Adrenal gland (tissue), 19 donors: ENCODE results near the gene RUNX3. TPM values are rescaled to one million over a fixed set of nuclear protein-coding genes. Genes with fewer than 3 reads are reported as not detected.
"Not testable (repeated sequence)": the region's sequence is repeated elsewhere in the genome, so short reads cannot be mapped to it uniquely, and the experiment has no call there.

ENCODE experiments used
- DNase-seq, 7 donors: peaks; one replicate each; pipeline ENCODE4 v3.0.0-alpha.2; 2019 to 2020
- H3K27ac ChIP-seq, 5 donors: fragments of 200-600 bp; sonication (generic) in 4 of 5; 1 replicate in 3 of 5; 2 replicates in 2 of 5; pipeline versions ENCODE4 v1.5.1 to v1.8.0; 2016 to 2020; ENCODE audit warnings: mild to moderate bottlenecking in 1 of 5
- H3K27me3 ChIP-seq: fragments of 200-600 bp; 2 replicates; pipeline ENCODE4 v1.8.0; 2021
- H3K36me3 ChIP-seq, 2 donors: fragments of 200-600 bp; replicated peaks in 1 of 2; 1 replicate in 1 of 2; 2 replicates in 1 of 2; pipeline versions ENCODE4 v1.5.1 to v1.8.0; 2018 to 2022
- H3K4me1 ChIP-seq, 2 donors: fragments of 200-600 bp; replicated peaks in 1 of 2; 1 replicate in 1 of 2; 2 replicates in 1 of 2; pipeline versions ENCODE4 v1.5.1 to v1.8.0; 2018 to 2021
- H3K4me3 ChIP-seq, 4 donors: fragments of 200-600 bp; sonication (generic) in 3 of 4; one replicate each; pipeline ENCODE4 v1.5.1; 2016 to 2018
- H3K9me3 ChIP-seq, 3 donors: fragments of 200-600 bp; sonication (generic) in 1 of 3; replicated peaks in 1 of 3; 1 replicate in 2 of 3; 2 replicates in 1 of 3; pipeline versions ENCODE4 v1.5.1 to v1.8.0; 2016 to 2021
- POLR2A ChIP-seq, 2 donors: fragments of 450-650 bp; IDR thresholded peaks; one replicate each; pipeline ENCODE4 v1.6.1; 2017; ENCODE audit warnings: antibody characterized with exemption in 2 of 2, mild to moderate bottlenecking in 2 of 2, moderate library complexity in 1 of 2
- WGBS, 4 donors: extraction: QIAGEN DNeasy Blood & Tissue Kit in 2 of 4; methylation state at CpG; one replicate each; pipeline versions ENCODE4 v1.1.5 to v1.1.7; 2013 to 2017; 5-methylcytosine and 5-hydroxymethylcytosine counted together
- intact Hi-C, 2 donors: fragments of 100-400 bp; cut with DNase I; formaldehyde crosslinking; loops; one replicate each; pipeline versions ENCODE4 v1.14.1 to v1.15.0; 2022 to 2023
- long read RNA-seq, 10 donors: library from polyadenylated mRNA in 3 of 10; unstranded in 2 of 10; stranded (forward) in 1 of 10; transcript quantifications; one replicate each; pipeline ENCODE4 v2.0.0 and lab custom pipeline, GENCODE V29; 2021 to 2026
- polyA plus RNA-seq, 3 donors: library from polyadenylated mRNA; stranded (reverse); fragments of 200-250 nt in 2 of 3; fragments of 350-450 nt in 1 of 3; fragmentation: Illumina TruSeq in 1 of 3; extraction: RNeasy Lipid Tissue Mini Kit (QIAGEN cat#74804) in 1 of 3; gene quantifications; one replicate each; pipeline ENCODE4 v1.2.3, GENCODE V29; 2013 to 2014
- total RNA-seq, 9 donors: library from RNA; depleted of rRNA in 4 of 9; stranded (reverse); fragments of >200 nt in 4 of 9; fragments of 120-200 nt in 1 of 9; fragmentation: NEBNext Ultra II Directional in 1 of 9; extraction: Animal tissue kit (Norgen Biotek cat#: 25700) in 1 of 9; gene quantifications; one replicate each; pipeline versions ENCODE4 v1.1.0 to v1.2.4, GENCODE V29; 2013 to 2023
- TF ChIP-seq, protein P1 (sequence below), 6 experiments: fragments of 450-650 bp in 4 of 6; fragments of 200-600 bp in 2 of 6; sonication (generic) in 1 of 6; IDR thresholded peaks; 1 replicate in 5 of 6; 2 replicates in 1 of 6; pipeline versions ENCODE4 v1.5.1 to v1.8.0; 2016 to 2021; ENCODE audit warnings: antibody characterized with exemption in 6 of 6, mild to moderate bottlenecking in 2 of 6, moderate library complexity in 1 of 6
- donor health status: healthy with polysubstance abuse.
- donor health status: Bipolar disorder and iron deficiency.
- donor health status: DM: yes; HTN: yes; CAD: no.
- donor health status: DM: no; HTN: no; CAD: no.
- donor health status: DM: no; HTN: no; CAD: no.
- donor health status: DM: yes; HTN: yes; CAD: no.

Gene RUNX3
- total RNA-seq (1 to 10 TPM in 7 of 9 donors, under 1 TPM in 2; 0.06 to 7.5 (median 3.3) TPM), polyA plus RNA-seq (1 to 10 TPM in 1 of 3 donors, under 1 TPM in 2; 0.73 to 1.0 (median 0.94) TPM)
- long read RNA-seq, donor 1, result 0 reads
- long read RNA-seq, donor 2, result 0 reads
- long read RNA-seq, donor 3, result 0 reads
- long read RNA-seq, donor 4, partial matches to known transcripts, result 0 of 2 reads
- long read RNA-seq, donor 4, other reads (novel, unspliced or antisense), result 2 of 2 reads
- long read RNA-seq, donor 5, partial matches to known transcripts, result 0 of 4 reads
- long read RNA-seq, donor 5, other reads (novel, unspliced or antisense), result 0 of 4 reads
- long read RNA-seq, donor 6, result 0 reads
- long read RNA-seq, donor 7, result 0 reads
- long read RNA-seq, donor 8, result 0 reads
- long read RNA-seq, donor 9, result 0 reads
- long read RNA-seq, donor 10, result 0 reads

DNA sequence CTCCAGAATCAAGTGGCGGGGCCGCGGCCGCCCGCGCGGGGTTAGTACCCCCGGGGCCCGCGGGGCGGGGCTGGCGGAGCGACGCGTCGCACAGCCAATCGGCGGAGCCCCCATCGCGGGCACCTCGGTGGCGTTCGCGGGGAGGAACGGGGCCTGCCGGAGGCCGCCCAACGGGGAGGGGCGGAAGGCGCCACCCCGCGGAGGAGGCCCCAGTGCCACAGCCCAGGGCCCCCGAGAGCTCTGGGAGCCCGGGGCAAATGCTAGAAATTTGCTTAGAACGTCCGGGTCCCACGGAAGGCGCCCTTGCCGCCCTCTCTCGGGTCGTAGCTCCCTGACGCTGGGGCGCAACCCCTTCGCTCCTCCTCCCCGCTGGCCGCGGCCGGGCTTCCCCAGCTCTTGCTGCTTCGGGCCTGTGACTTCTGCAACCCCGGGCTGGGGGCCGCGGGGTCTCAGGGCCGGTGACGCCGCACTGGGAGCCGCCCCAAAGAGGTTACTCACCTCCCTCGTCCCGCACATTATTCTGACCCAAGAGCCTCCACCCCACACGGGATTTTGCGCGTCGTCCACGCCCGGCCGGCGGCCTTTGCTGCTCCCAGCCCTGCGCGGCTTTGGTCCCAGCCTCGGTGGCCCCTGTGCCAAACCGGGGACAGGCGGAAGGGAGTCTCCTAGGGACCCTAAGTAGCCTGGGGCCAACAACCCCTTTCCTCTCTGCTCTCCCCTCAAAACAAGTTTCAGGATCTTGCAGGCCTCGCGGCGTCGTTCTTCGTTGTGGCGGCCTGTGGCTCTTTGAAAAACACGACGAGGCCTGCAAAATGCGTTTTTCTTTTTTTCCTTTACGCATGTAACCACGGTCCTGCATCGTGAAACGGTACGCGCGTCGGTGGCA lies at the start of gene RUNX3:
RUNX3 (minus strand) TSS at position 17 of the 886 bp plus-strand sequence. CDS start 408 bp downstream, outside the sequence.
- Histone ChIP-seq H3K27ac (peak within 1 kb of the TSS in 3 of 5 donors; percentile 22 to 71 (median 57)), H3K9me3 (no peaks in the 10 kb centered on the region), H3K36me3 (no peaks in the 10 kb centered on the region), H3K27me3 (peaks cover 81% of the 10 kb centered on the region), H3K4me3 (peak within 1 kb of the TSS in 1 of 4 donors; percentile 43), H3K4me1 (peaks cover 6 to 19% of the 10 kb centered on the region in 2 donors)
- intact Hi-C loops, result loop anchor here (5.0 to 10.0 kb wide), 2 partner anchors 104 to 172 kb away; no protein-coding TSS in a partner anchor
- WGBS, 4 donors, result 9 to 35% (median 14%) methylated on average over 20 to 88 of the region's 88 CpGs
- TF ChIP-seq, protein P1, sequence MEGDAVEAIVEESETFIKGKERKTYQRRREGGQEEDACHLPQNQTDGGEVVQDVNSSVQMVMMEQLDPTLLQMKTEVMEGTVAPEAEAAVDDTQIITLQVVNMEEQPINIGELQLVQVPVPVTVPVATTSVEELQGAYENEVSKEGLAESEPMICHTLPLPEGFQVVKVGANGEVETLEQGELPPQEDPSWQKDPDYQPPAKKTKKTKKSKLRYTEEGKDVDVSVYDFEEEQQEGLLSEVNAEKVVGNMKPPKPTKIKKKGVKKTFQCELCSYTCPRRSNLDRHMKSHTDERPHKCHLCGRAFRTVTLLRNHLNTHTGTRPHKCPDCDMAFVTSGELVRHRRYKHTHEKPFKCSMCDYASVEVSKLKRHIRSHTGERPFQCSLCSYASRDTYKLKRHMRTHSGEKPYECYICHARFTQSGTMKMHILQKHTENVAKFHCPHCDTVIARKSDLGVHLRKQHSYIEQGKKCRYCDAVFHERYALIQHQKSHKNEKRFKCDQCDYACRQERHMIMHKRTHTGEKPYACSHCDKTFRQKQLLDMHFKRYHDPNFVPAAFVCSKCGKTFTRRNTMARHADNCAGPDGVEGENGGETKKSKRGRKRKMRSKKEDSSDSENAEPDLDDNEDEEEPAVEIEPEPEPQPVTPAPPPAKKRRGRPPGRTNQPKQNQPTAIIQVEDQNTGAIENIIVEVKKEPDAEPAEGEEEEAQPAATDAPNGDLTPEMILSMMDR (IDR thresholded peaks at IDR 0.05), result no peak
- TF ChIP-seq POLR2A (IDR thresholded peaks at IDR 0.05), result no peak
- peak in 5 of 7 donors; percentile 40 to 57 (median 50) for DNase-seq

DNA sequence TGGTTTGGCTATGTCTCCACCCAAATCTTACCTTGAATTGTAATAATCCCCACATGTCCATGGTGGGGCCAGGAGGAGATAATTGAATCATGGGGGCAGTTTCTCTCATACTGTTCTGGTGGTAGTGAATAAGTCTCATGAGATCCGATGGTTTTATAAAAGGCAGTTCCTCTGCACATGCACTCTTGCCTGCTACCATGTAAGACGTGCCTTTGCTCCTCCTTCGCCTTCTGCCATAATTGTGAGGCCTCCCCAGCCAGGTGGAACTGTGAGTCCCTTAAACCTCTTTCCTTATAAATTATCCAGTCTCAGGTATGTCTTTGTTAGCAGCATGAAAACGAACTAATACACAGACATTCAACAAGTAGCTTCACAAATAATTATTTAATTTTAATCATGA lies 49.2 kb upstream of the RUNX3 start:
- H3K36me3 ChIP-seq, DNase-seq, H3K27ac ChIP-seq, H3K4me1 ChIP-seq, H3K27me3 ChIP-seq, intact Hi-C loops, H3K4me3 ChIP-seq: not testable (repeated sequence)
- 78 to 84% (median 81%) methylated on average over 4 of the region's 4 CpGs for WGBS, 4 donors
- H3K9me3 ChIP-seq, result peaks cover 0 to 12% (median 0%) of the 10 kb centered on the region in 3 donors

DNA sequence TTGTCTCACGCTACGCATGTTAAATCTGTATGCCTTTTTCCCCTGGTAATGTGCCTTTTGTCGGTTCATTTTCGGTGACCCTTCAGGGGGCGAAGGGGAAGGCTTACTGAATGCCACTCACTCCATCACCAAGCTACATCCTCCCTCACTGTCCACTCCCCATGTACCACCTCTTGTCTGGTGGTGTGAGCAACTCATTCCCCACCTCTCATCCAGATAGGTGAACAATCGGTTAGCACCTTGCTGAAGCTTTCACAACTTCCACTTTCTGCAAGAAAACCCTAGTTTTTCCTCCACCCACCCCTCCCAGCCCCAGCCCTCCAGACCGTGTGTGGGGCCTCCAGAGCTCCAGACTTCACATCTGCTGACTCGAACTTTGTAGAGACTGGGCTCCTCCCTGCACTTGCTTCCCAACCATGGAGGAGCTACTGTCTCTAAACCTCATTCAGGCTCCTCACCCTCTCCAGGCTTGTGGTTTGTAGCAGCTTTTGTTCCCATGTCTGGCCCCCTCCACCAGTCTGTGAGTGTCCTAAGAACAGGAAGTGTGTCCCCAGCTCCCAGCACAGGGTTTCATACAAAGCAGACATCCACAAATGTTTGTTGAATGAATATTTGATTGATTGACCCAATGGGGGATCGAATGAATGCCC lies 48.4 kb upstream of the RUNX3 start:
- H3K4me1 ChIP-seq, result no peaks in the 10 kb centered on the region
- intact Hi-C loops, result no loop called here
- 62 to 66% (median 64%) methylated on average over 9 of the region's 9 CpGs for WGBS, 4 donors
- H3K4me3 ChIP-seq, result no peak overlapping the region
- H3K27ac ChIP-seq, result no peak overlapping the region
- H3K9me3 ChIP-seq, result peaks cover 0 to 12% (median 0%) of the 10 kb centered on the region in 3 donors
- no peaks in the 10 kb centered on the region for H3K27me3 ChIP-seq
- TF ChIP-seq POLR2A (IDR thresholded peaks at IDR 0.05), result no peak
- TF ChIP-seq, protein P1 (IDR thresholded peaks at IDR 0.05), result no peak
- no peak for DNase-seq
- no peaks in the 10 kb centered on the region for H3K36me3 ChIP-seq

DNA sequence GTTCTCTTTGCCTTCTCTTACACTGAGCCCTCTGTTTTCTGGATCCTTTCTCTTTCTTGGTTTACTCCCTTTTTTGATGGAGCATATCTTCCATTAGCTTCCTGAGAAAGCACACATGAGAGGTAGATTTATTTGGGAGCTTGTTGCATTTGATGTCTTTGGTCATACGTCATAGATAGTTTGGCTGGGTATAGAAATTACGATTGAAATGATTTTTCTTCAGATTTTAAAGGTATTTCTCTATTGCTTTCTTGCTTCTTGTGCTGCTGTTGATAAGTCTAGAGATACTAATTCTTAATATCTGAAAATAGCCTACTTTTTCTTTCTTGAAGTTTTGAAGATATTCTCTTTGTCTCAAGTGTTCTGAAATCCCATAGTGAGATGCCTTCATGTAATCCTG lies 45.3 kb upstream of the RUNX3 start:
- no peaks in the 10 kb centered on the region for H3K4me1 ChIP-seq
- DNase-seq, result no peak
- H3K27ac ChIP-seq, result no peak overlapping the region
- H3K9me3 ChIP-seq, result peaks cover 0 to 12% (median 0%) of the 10 kb centered on the region in 3 donors
- H3K27me3 ChIP-seq, result no peaks in the 10 kb centered on the region
- no peaks in the 10 kb centered on the region for H3K36me3 ChIP-seq
- intact Hi-C loops, result no loop called here
- WGBS, 4 donors, result 78 to 91% (median 83%) methylated on average over 2 of the region's 2 CpGs
- no peak overlapping the region for H3K4me3 ChIP-seq
- TF ChIP-seq POLR2A (IDR thresholded peaks at IDR 0.05), result no peak
- TF ChIP-seq, protein P1 (IDR thresholded peaks at IDR 0.05), result no peak
